SK-N-SH (cell line): ENCODE data around the gene TMEM170B. TPM values are rescaled to one million over a fixed set of nuclear protein-coding genes. Genes with fewer than 3 reads are reported as not detected.

Experiments used
- CTCF ChIA-PET: fragments of 300-600, 350-600 bp; formaldehyde crosslinking; extraction: SDS; loops from one replicate; lab custom pipeline; 2021; lab: Yijun Ruan, JAX
- POLR2A ChIA-PET: fragments of 350-600 bp; sonication (Branson Sonifier 250); formaldehyde crosslinking; extraction: SDS; loops from one replicate; lab custom pipeline; 2020; ENCODE audit warnings: antibody characterized with exemption, inconsistent platforms; lab: Yijun Ruan, JAX
- DNase-seq: peaks from one replicate; pipeline ENCODE4 v3.0.0; 2012
- H2AFZ ChIP-seq: fragments of 200-600 bp; sonication (generic); 2 replicates; pipeline ENCODE4 v1.8.1; 2016; ENCODE audit warnings: antibody characterized with exemption, mild to moderate bottlenecking, low read depth
- H3F3A ChIP-seq: fragments of 200-600 bp; sonication (generic); replicated peaks from 2 replicates; pipeline ENCODE3; 2016; ENCODE audit warnings: antibody characterized with exemption, mild to moderate bottlenecking; ENCODE audit not compliant: insufficient read depth
- H3K27ac ChIP-seq, 2 experiments: fragments of 200-500 bp in 1 of 2; fragments of 200-600 bp in 1 of 2; sonication (Bioruptor generic) in 1 of 2; sonication (generic), shearing (Covaris generic) in 1 of 2; 2 replicates each; pipeline versions ENCODE4 v1.5.1 to v1.6.1; 2014 to 2016; ENCODE audit warnings: low read depth in 2 of 2, inconsistent platforms in 1 of 2, low read length in 1 of 2, mild to moderate bottlenecking in 1 of 2, mixed read lengths in 1 of 2
- H3K27me3 ChIP-seq: fragments of 200-600 bp; sonication (generic), shearing (Covaris generic); 2 replicates; pipeline ENCODE4 v1.6.1; 2016; ENCODE audit warnings: mixed run types; ENCODE audit not compliant: insufficient read depth
- H3K36me3 ChIP-seq, 2 experiments: fragments of 200-500 bp in 1 of 2; fragments of 200-600 bp in 1 of 2; sonication (Bioruptor generic) in 1 of 2; sonication (generic) in 1 of 2; replicated peaks in 1 of 2; 2 replicates each; pipeline versions ENCODE3 to v1.5.1; 2014 to 2016; ENCODE audit warnings: low read length in 1 of 2, mild to moderate bottlenecking in 1 of 2; ENCODE audit not compliant: insufficient read depth in 2 of 2, control insufficient read depth in 1 of 2
- H3K4me1 ChIP-seq, 2 experiments: fragments of 200-500 bp in 1 of 2; fragments of 200-600 bp in 1 of 2; sonication (Bioruptor generic) in 1 of 2; sonication (generic), shearing (Covaris generic) in 1 of 2; 2 replicates each; pipeline versions ENCODE4 v1.5.1 to v1.6.1; 2014 to 2016; ENCODE audit warnings: low read depth in 1 of 2, low read length in 1 of 2, mixed run types in 1 of 2; ENCODE audit not compliant: insufficient read depth in 2 of 2, control insufficient read depth in 1 of 2
- H3K4me2 ChIP-seq: fragments of 200-600 bp; sonication (generic), shearing (Covaris generic); 2 replicates; pipeline ENCODE4 v1.6.1; 2017; ENCODE audit warnings: mixed run types
- H3K4me3 ChIP-seq, 2 experiments: fragments of 200-500 bp in 1 of 2; fragments of 200-600 bp in 1 of 2; sonication (Bioruptor generic) in 1 of 2; sonication (generic), shearing (Covaris generic) in 1 of 2; 2 replicates each; pipeline versions ENCODE4 v1.5.1 to v1.8.1; 2014 to 2016; ENCODE audit warnings: low read depth in 2 of 2, inconsistent platforms in 1 of 2, low read length in 1 of 2, mild to moderate bottlenecking in 1 of 2, mixed read lengths in 1 of 2, moderate library complexity in 1 of 2
- H3K79me2 ChIP-seq: fragments of 200-600 bp; sonication (generic); 2 replicates; pipeline ENCODE4 v1.8.1; 2017; ENCODE audit warnings: mild to moderate bottlenecking; ENCODE audit not compliant: insufficient read depth
- H3K9ac ChIP-seq: fragments of 200-600 bp; sonication (generic); 2 replicates; pipeline ENCODE4 v1.6.1; 2017; ENCODE audit warnings: mixed run types
- H3K9me2 ChIP-seq: fragments of 200-600 bp; sonication (generic); 2 replicates; pipeline ENCODE4 v1.6.1; 2017; ENCODE audit warnings: mixed run types
- H3K9me3 ChIP-seq: fragments of 200-600 bp; sonication (generic); 2 replicates; pipeline ENCODE4 v1.6.1; 2017; ENCODE audit warnings: mixed run types, mild to moderate bottlenecking, moderate library complexity
- H4K20me1 ChIP-seq: fragments of 200-600 bp; sonication (generic); 2 replicates; pipeline ENCODE4 v1.6.1; 2017; ENCODE audit warnings: mild to moderate bottlenecking, mixed run types; ENCODE audit not compliant: insufficient read depth
- CHD2 ChIP-seq: fragments of 150-350 bp; IDR thresholded peaks from 2 replicates; pipeline ENCODE4 v1.6.1; 2018; ENCODE audit warnings: low read length; ENCODE audit not compliant: partially characterized antibody
- ELF1 ChIP-seq: IDR thresholded peaks from 2 replicates; pipeline ENCODE4 v1.4.0; 2012
- EP300 ChIP-seq, 2 experiments: IDR thresholded peaks; 2 replicates each; pipeline versions ENCODE4 v1.4.0 to v1.6.1; 2012; ENCODE audit warnings: borderline replicate concordance in 1 of 2, low read depth in 1 of 2, low read length in 1 of 2
- FOSL2 ChIP-seq: IDR thresholded peaks from 2 replicates; pipeline ENCODE4 v1.4.0; 2012; ENCODE audit warnings: low read depth, mild to moderate bottlenecking, moderate library complexity, borderline replicate concordance
- FOXM1 ChIP-seq: IDR thresholded peaks from 2 replicates; pipeline ENCODE4 v1.4.0; 2012; ENCODE audit warnings: low read depth, mild to moderate bottlenecking
- GABPA ChIP-seq: IDR thresholded peaks from 2 replicates; pipeline ENCODE4 v1.4.0; 2012; ENCODE audit warnings: low read depth, mild to moderate bottlenecking
- JUND ChIP-seq: IDR thresholded peaks from 2 replicates; pipeline ENCODE4 v1.4.0; 2012
- NRF1 ChIP-seq: IDR thresholded peaks from 2 replicates; pipeline ENCODE4 v1.6.1; 2012; ENCODE audit warnings: low read depth, mild to moderate bottlenecking, low read length
- RFX5 ChIP-seq: IDR thresholded peaks from 2 replicates; pipeline ENCODE4 v1.6.1; 2012; ENCODE audit warnings: mild to moderate bottlenecking, improper control_type of control experiment, low read length
- RXRA ChIP-seq: IDR thresholded peaks from 2 replicates; pipeline ENCODE4 v1.4.0; 2012; ENCODE audit warnings: low read depth, mild to moderate bottlenecking, borderline replicate concordance
- SIN3A ChIP-seq: IDR thresholded peaks from 2 replicates; pipeline ENCODE4 v1.6.1; 2012; ENCODE audit warnings: low read depth, mild to moderate bottlenecking, low read length, moderate library complexity, borderline replicate concordance
- TCF12 ChIP-seq: IDR thresholded peaks from 2 replicates; pipeline ENCODE4 v1.4.0; 2012
- TEAD4 ChIP-seq: IDR thresholded peaks from 2 replicates; pipeline ENCODE4 v1.4.0; 2012; ENCODE audit warnings: mild to moderate bottlenecking, borderline replicate concordance; ENCODE audit not compliant: insufficient read depth
- YY1 ChIP-seq: IDR thresholded peaks from 2 replicates; pipeline ENCODE4 v1.4.0; 2012; ENCODE audit warnings: low read depth, mild to moderate bottlenecking
- WGBS: methylation state at CpG from one replicate; pipeline ENCODE4 v1.1.6; 2017; ENCODE audit warnings: low lambda C conversion rate; 5-methylcytosine and 5-hydroxymethylcytosine counted together
- polyA plus RNA-seq, 3 experiments: library from polyadenylated mRNA; depleted of rRNA; stranded (reverse); fragments of >200 nt; gene quantifications; 2 replicates each; pipeline ENCODE4 v1.2.3, GENCODE V29; 2012
- TF ChIP-seq, protein P1 (sequence below): fragments of 150-350 bp; IDR thresholded peaks from 2 replicates; pipeline ENCODE4 v1.6.1; 2017; ENCODE audit warnings: antibody characterized with exemption, low read length, low read depth, borderline replicate concordance
- TF ChIP-seq, protein P2 (sequence below): IDR thresholded peaks from 2 replicates; pipeline ENCODE4 v1.4.0; 2012; ENCODE audit warnings: low read depth, borderline replicate concordance

The TMEM170B gene
- polyA plus RNA-seq, 1 of the 3 experiments (the other 2 are of a cell fraction): 0.44 TPM

DNA sequence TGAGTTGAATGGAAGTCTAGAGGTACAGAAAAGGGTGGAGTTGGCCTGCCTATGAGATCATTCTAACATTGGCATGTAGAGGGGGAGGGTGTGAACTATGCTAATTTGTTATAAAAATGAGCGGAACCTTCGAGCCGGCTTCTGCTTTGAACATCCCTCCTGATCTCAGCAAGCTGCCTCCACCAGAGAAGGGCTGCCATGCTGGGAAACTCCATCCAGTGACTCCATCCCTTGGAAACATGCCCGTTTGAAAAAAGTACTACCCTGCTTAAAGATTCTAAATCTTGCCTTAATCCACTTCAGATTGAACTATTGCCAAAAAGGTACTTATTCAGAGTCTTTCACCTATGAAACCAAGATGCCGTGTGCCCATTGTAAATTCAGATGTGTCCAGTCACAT lies 43.6 kb upstream of the TMEM170B start:
- no peaks in the 10 kb centered on the region for H3F3A ChIP-seq
- no peaks in the 10 kb centered on the region for H4K20me1 ChIP-seq
- H2AFZ ChIP-seq: no peak overlapping the region
- peak overlapping the region in 1 of 2 experiments; percentile 91; a peak in 1 of 4 replicates for H3K27ac ChIP-seq
- ChIA-PET POLR2A (no interaction called here), CTCF (interaction anchor here (3.2 to 6.7 kb wide), 5 partner anchors 81 to 347 kb away, joined by 23 to 181 read pairs (median 69); no protein-coding TSS in a partner anchor)
- no peaks in the 10 kb centered on the region for H3K79me2 ChIP-seq
- no peaks in the 10 kb centered on the region for H3K36me3 ChIP-seq
- peaks cover 4 to 24% of the 10 kb centered on the region in 2 experiments; a peak in 3 of 4 replicates for H3K4me1 ChIP-seq
- H3K9me2 ChIP-seq: no peaks in the 10 kb centered on the region
- no peaks in the 10 kb centered on the region for H3K27me3 ChIP-seq
- 88% methylated on average over 5 of the region's 5 CpGs for WGBS
- H3K4me3 ChIP-seq: no peak overlapping the region
- DNase-seq: no peak
- H3K4me2 ChIP-seq: no peak overlapping the region
- TF ChIP-seq CHD2: no peak
- TF ChIP-seq TEAD4: no peak
- TF ChIP-seq TCF12: no peak
- TF ChIP-seq ELF1: no peak
- TF ChIP-seq JUND: no peak
- TF ChIP-seq FOSL2: no peak
- no peak for TF ChIP-seq YY1
- no peak for TF ChIP-seq SIN3A
- no peak overlapping the region for H3K9ac ChIP-seq
- no peaks in the 10 kb centered on the region for H3K9me3 ChIP-seq

DNA sequence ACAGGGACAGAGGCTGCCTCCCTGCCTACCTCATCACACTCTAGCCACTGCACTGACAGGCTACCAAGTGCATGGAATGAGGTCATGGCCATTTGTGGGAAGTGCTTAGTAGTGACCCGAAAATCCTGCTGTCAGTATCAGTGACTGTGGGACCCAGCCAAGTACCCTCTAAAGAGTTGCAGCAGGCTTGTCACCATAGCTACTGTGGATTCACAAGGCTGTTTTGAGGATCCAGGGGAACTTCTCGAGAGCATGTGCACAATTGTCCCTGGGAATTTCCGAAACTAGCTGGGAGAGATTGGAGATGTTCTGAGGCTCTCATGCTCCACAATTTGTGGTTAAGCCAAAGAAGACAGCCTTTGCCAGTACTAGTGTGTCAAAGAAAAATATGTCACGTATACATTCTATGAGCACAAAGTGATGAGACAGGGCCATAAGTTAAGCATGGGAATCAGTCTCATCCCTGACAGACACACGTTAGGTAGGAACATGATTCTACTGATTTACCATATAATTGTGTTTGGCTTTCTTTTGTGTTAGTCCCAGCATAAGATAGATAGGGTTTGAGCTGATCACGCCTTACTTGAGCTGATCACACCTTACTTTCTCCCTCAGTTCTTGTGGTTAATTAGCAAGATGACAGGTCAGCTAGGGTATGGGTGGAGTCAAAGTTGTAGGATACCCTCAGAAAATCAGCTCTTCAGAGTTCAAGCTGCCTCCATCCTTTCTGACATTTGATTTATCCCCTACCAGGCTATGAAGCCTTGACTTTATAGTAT lies 42.6 kb upstream of the TMEM170B start:
- peak overlapping the region; percentile 45 to 91; a peak in 3 of 4 replicates for H3K27ac ChIP-seq
- no peak overlapping the region for H2AFZ ChIP-seq
- H3K79me2 ChIP-seq: no peaks in the 10 kb centered on the region
- no peaks in the 10 kb centered on the region for H3F3A ChIP-seq
- WGBS: 73% methylated on average over 5 of the region's 6 CpGs
- no peaks in the 10 kb centered on the region for H3K9me3 ChIP-seq
- H3K27me3 ChIP-seq: no peaks in the 10 kb centered on the region
- CTCF ChIA-PET: interaction anchor here (0.7 to 6.7 kb wide), 45 partner anchors 7 to 547 kb away, joined by 3 to 181 read pairs (median 8); partner anchors contain the start of gene SMIM13
- H4K20me1 ChIP-seq: no peaks in the 10 kb centered on the region
- no peak overlapping the region for H3K4me2 ChIP-seq
- DNase-seq: no peak
- POLR2A ChIA-PET: interaction anchor here (1.2 kb wide), 1 partner anchor 185 kb away, joined by 3 read pairs; no protein-coding TSS in a partner anchor
- no peak overlapping the region for H3K9ac ChIP-seq
- no peak overlapping the region for H3K4me3 ChIP-seq
- H3K4me1 ChIP-seq: peaks cover 4 to 24% of the 10 kb centered on the region in 2 experiments; a peak in 3 of 4 replicates
- TF ChIP-seq RXRA: no peak
- no peak for TF ChIP-seq FOXM1
- TF ChIP-seq, protein P1, sequence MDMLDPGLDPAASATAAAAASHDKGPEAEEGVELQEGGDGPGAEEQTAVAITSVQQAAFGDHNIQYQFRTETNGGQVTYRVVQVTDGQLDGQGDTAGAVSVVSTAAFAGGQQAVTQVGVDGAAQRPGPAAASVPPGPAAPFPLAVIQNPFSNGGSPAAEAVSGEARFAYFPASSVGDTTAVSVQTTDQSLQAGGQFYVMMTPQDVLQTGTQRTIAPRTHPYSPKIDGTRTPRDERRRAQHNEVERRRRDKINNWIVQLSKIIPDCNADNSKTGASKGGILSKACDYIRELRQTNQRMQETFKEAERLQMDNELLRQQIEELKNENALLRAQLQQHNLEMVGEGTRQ: no peak
- no peak for TF ChIP-seq YY1
- no peak for TF ChIP-seq CHD2
- no peak for TF ChIP-seq RFX5
- TF ChIP-seq FOSL2: no peak
- TF ChIP-seq, protein P2, sequence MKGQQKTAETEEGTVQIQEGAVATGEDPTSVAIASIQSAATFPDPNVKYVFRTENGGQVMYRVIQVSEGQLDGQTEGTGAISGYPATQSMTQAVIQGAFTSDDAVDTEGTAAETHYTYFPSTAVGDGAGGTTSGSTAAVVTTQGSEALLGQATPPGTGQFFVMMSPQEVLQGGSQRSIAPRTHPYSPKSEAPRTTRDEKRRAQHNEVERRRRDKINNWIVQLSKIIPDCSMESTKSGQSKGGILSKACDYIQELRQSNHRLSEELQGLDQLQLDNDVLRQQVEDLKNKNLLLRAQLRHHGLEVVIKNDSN: no peak
- TF ChIP-seq SIN3A: no peak
- TF ChIP-seq EP300 (IDR thresholded peaks at IDR 0.05; ENCODE audit: borderline replicate concordance in 1 of 2, low read depth in 1 of 2, low read length in 1 of 2): no peak
- TF ChIP-seq GABPA: no peak
- no peak for TF ChIP-seq NRF1
- H3K9me2 ChIP-seq: no peaks in the 10 kb centered on the region
- H3K36me3 ChIP-seq: no peaks in the 10 kb centered on the region
